Lung (tissue), 12 donors: ENCODE measurements around the gene TMEM87A. TPM values are rescaled to one million over a fixed set of nuclear protein-coding genes. Genes with fewer than 3 reads are reported as not detected.

ENCODE experiments used
- ATAC-seq: fragments of 200-7000 bp; cut with Tn5 transposase; one replicate; pipeline ENCODE4 v1.9.1; 2020; ENCODE audit warnings: moderate number of reproducible peaks; ENCODE audit not compliant: insufficient read depth, low FRiP score
- DNase-seq, 3 donors: peaks; one replicate each; pipeline ENCODE4 v3.0.0-alpha.2; 2013 to 2017
- H3K27ac ChIP-seq, 2 donors: one replicate each; pipeline ENCODE4 v1.5.1; 2013; ENCODE audit warnings: mild to moderate bottlenecking in 2 of 2, moderate library complexity in 2 of 2, control low read depth in 1 of 2, inconsistent platforms in 1 of 2, low read depth in 1 of 2, low read length in 1 of 2
- H3K27me3 ChIP-seq, 3 donors: one replicate each; pipeline ENCODE4 v1.5.1; 2013; ENCODE audit warnings: low read length in 2 of 3; ENCODE audit not compliant: control insufficient read depth in 3 of 3, insufficient read depth in 3 of 3
- H3K36me3 ChIP-seq, 4 donors: one replicate each; pipeline ENCODE4 v1.5.1; 2013; ENCODE audit warnings: low read length in 4 of 4, mild to moderate bottlenecking in 1 of 4, moderate library complexity in 1 of 4; ENCODE audit not compliant: control insufficient read depth in 4 of 4, insufficient read depth in 4 of 4
- H3K4me1 ChIP-seq, 5 donors: one replicate each; pipeline ENCODE4 v1.5.1; 2013; ENCODE audit warnings: low read length in 5 of 5, mild to moderate bottlenecking in 2 of 5, moderate library complexity in 1 of 5; ENCODE audit not compliant: control insufficient read depth in 5 of 5, insufficient read depth in 5 of 5
- H3K4me3 ChIP-seq: one replicate; pipeline ENCODE4 v1.5.1; 2013; ENCODE audit warnings: mild to moderate bottlenecking, control low read depth, moderate library complexity
- H3K9ac ChIP-seq, 2 donors: one replicate each; pipeline ENCODE4 v1.5.1; 2013; ENCODE audit warnings: low read length in 2 of 2, control low read depth in 1 of 2; ENCODE audit not compliant: insufficient read depth in 1 of 2
- H3K9me3 ChIP-seq, 4 donors: one replicate each; pipeline ENCODE4 v1.5.1; 2013; ENCODE audit warnings: low read length in 3 of 4, mild to moderate bottlenecking in 1 of 4, moderate library complexity in 1 of 4; ENCODE audit not compliant: control insufficient read depth in 4 of 4, insufficient read depth in 3 of 4
- CTCF ChIP-seq: IDR thresholded peaks from 2 replicates; pipeline ENCODE4 v1.5.1; 2012; ENCODE audit warnings: mild to moderate bottlenecking; ENCODE audit errors: control extremely low read depth, extremely low read depth
- WGBS, 2 donors: extraction: QIAGEN DNeasy Blood & Tissue Kit; methylation state at CpG; one replicate each; pipeline ENCODE4 v1.1.7; 2013; 5-methylcytosine and 5-hydroxymethylcytosine counted together
- polyA plus RNA-seq, 2 donors: library from polyadenylated mRNA; stranded (reverse); fragments of 200-250 nt; gene quantifications; one replicate each; pipeline ENCODE4 v1.2.1, GENCODE V29; 2013
- total RNA-seq, 2 donors: library from RNA; depleted of rRNA in 1 of 2; stranded (reverse); fragments of >200 nt in 1 of 2; gene quantifications; one replicate each; pipeline ENCODE4 v1.2.1, GENCODE V29; 2014 to 2021
- donor health status: control.
- donor health status: control.
- donor health status: Bipolar disorder and iron deficiency.
- donor health status: healthy.
- donor health status: DM: yes; HTN: yes; CAD: no.

TMEM87A gene
- total and polyA plus RNA-seq, 4 donors, result 50.3 to 196 (median 86.9) TPM

DNA sequence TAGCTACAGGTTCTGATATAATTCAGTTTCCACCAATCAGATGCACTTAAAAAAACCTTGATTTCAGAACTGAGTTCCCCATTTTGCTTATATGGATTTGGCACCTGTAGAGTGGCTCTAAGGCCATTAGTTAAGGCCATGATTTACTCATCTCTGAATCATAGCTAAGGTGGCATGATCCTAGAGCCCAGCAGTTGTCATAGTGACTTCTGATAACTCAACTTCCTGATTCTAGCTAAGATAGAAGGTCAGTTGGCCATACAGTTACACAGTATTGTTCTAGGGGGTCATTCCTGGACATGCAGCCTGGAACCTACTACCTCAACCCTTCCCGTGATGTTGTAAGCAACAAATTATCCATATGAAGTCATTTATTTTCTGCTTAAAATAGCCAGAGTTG, 15.9 kb upstream of the TMEM87A start:
- Histone ChIP-seq H3K27ac (no peak overlapping the region), H3K9me3 (no peaks in the 10 kb centered on the region), H3K4me1 (no peaks in the 10 kb centered on the region), H3K27me3 (no peaks in the 10 kb centered on the region), H3K9ac (no peak overlapping the region), H3K36me3 (peaks cover 4 to 30% (median 8%) of the 10 kb centered on the region in 4 donors), H3K4me3 (no peak overlapping the region)
- ATAC-seq (no peak), DNase-seq (no peak)
- WGBS, 2 donors, result 93 to 95% methylated on average over 1 of the region's 1 CpG
- no peak for TF ChIP-seq CTCF

- no peak for TF ChIP-seq CTCF
- ATAC-seq (no peak), DNase-seq (no peak)
- H3K9ac ChIP-seq, result no peak overlapping the region
- H3K36me3 ChIP-seq, result peaks cover 9 to 28% (median 10%) of the 10 kb centered on the region in 4 donors
- WGBS, 2 donors, result 96 to 98% methylated on average over 4 of the region's 4 CpGs
- no peaks in the 10 kb centered on the region for H3K9me3 ChIP-seq
- no peaks in the 10 kb centered on the region for H3K4me1 ChIP-seq
- H3K27ac ChIP-seq, result no peak overlapping the region
- H3K27me3 ChIP-seq, result no peaks in the 10 kb centered on the region
- H3K4me3 ChIP-seq, result no peak overlapping the region
Observed at GRCh38 chr15:42287931-42288330, 14.7 kb upstream of the TMEM87A start.

DNA sequence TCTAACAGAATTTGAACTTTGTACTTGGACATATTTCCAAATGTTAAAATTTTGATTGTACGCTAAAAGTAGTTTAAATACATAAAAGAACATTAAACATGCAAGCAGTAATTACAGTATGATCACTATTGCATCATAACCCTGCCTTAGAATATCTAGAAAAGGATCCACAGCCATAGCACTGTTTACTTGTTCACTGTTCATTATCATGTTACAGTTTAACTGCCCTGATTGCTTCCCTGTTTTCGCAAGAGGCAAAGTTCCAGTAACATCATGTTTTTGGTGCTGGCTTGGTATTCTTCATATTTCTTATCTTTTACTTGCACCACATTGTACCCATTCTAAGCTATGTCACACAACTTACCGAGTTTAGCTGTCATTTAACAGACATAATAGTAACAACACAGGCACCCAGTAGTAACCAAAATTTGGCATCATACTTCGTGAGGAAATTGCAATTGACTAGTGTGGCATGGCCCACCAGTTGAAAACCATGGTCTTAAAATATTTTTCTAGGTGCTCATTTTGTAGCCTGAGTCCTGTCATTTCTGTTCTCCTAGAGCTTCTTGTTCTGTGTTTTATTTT, 13.3 kb upstream of the TMEM87A start:
- Histone ChIP-seq H3K4me3 (no peak overlapping the region), H3K27ac (no peak overlapping the region), H3K4me1 (no peaks in the 10 kb centered on the region), H3K9me3 (no peaks in the 10 kb centered on the region), H3K9ac (no peak overlapping the region), H3K27me3 (no peaks in the 10 kb centered on the region), H3K36me3 (peaks cover 7 to 20% (median 9%) of the 10 kb centered on the region in 4 donors)
- peak; percentile 12 to 89 (median 77) for DNase-seq
- no peak for TF ChIP-seq CTCF
- 53 to 62% methylated on average over 4 of the region's 4 CpGs for WGBS, 2 donors
- no peak for ATAC-seq

- DNase-seq (no peak), ATAC-seq (no peak)
- no peak overlapping the region for H3K9ac ChIP-seq
- no peaks in the 10 kb centered on the region for H3K9me3 ChIP-seq
- no peak overlapping the region for H3K27ac ChIP-seq
- H3K36me3 ChIP-seq, result peaks cover 17 to 24% (median 18%) of the 10 kb centered on the region in 4 donors
- no peaks in the 10 kb centered on the region for H3K27me3 ChIP-seq
- 24 to 47% methylated on average over 1 of the region's 1 CpG for WGBS, 2 donors
- TF ChIP-seq CTCF, result no peak
- H3K4me1 ChIP-seq, result no peaks in the 10 kb centered on the region
- no peak overlapping the region for H3K4me3 ChIP-seq
Observed at GRCh38 chr15:42285034-42285433, 11.8 kb upstream of the TMEM87A start.
